ENCODE results near the gene VCX2. TPM values are rescaled to one million over a fixed set of nuclear protein-coding genes. Genes with fewer than 3 reads are reported as not detected.
"Not testable (repeated sequence)": the region's sequence is repeated elsewhere in the genome, so short reads cannot be mapped to it uniquely, and the experiment has no call there.

Gene VCX2
- total RNA-seq, 1 experiment from 2014 or later = not detected

DNA sequence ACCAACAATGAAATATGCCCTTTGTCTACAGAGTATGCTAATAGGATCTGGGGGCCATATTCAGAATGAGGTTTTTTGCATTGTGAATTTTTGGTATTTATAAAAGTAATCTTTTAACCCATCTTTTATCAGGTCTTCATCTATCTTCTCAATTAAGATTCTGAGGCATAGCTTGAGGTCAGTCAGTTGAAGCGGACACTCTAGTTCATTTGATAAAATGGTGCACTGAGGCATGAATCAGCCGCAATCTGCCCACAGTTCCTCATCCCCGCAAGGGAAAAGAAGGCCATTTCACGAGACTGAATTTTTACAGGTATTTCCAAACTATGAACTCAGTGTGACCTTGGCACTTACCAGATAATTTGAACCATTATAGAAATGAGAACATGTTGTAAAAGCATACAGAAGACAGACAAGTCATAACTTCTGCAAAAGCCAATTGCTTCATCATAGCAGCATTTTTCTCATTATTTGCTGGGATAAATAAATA lies 19.3 kb upstream of the VCX2 start:
- H3K4me1 ChIP-seq (ENCODE audit: low read length) = no peaks in the 10 kb centered on the region
- no peaks in the 10 kb centered on the region for H3K36me3 ChIP-seq (ENCODE audit: insufficient read depth, low read length)
- H4K20me1 ChIP-seq (ENCODE audit: insufficient read depth, low read depth, low read length) = no peaks in the 10 kb centered on the region
- H3K9me2 ChIP-seq (replicated peaks; ENCODE audit: insufficient read depth, low read length) = no peaks in the 10 kb centered on the region; the same call in 1 of the 2 replicates
- no peak overlapping the region for H3K9ac ChIP-seq (ENCODE audit: low read length)
- no peak for DNase-seq
- H3K79me2 ChIP-seq (ENCODE audit: low read length) = no peaks in the 10 kb centered on the region
- H3K27me3 ChIP-seq (ENCODE audit: low read length) = no peaks in the 10 kb centered on the region; the same call in 1 of the 2 replicates
- H2AFZ ChIP-seq (ENCODE audit: low read length) = no peak overlapping the region
- no peak overlapping the region for H3K27ac ChIP-seq (ENCODE audit: low read length)
- no peak overlapping the region for H3K4me2 ChIP-seq (ENCODE audit: low read depth, low read length, poor library complexity, severe bottlenecking)
- no peaks in the 10 kb centered on the region for H3K9me3 ChIP-seq (ENCODE audit: low read length)
- no peak overlapping the region for H3K4me3 ChIP-seq (ENCODE audit: low read length)

DNA sequence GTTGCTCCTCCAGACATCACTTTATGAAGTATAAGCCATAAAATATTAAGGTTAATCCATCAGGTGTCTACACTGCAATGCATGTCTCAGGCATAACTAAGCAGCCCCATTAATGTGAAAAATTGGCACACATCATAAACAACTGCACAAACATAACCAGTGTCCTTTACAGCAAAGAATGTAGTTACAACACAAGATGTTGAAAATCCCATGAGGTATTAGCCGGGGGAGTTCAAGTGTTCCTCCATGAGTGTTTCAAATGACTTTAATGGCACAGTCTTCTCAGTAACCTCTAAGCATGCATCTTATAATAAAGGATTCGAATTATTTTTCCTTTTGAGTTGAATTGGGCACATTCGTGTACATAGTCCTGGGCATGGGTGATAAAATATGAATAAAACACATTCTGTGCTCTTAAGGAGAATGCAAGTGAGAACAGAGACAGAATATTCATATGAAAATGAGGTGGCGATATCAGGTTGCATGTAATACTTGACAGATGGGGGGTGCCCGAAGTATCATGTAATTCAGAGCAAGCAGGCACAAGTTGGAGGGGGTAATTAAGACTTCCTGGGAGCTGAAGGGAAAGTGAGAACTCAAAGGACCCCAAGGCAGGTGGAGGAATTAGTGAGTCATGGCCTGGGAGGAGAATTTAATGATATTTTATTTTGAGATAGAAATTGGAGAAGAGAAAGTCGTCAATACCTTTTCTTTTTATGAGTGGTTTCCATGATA lies 18.2 kb upstream of the VCX2 start:
- H3K4me1 ChIP-seq (ENCODE audit: low read length) = no peaks in the 10 kb centered on the region
- no peak overlapping the region for H3K4me2 ChIP-seq (ENCODE audit: low read depth, low read length, poor library complexity, severe bottlenecking)
- no peaks in the 10 kb centered on the region for H3K9me2 ChIP-seq (replicated peaks; ENCODE audit: insufficient read depth, low read length)
- DNase-seq = no peak
- H3K36me3 ChIP-seq (ENCODE audit: insufficient read depth, low read length) = no peaks in the 10 kb centered on the region
- H3K9me3 ChIP-seq (ENCODE audit: low read length) = no peaks in the 10 kb centered on the region
- H4K20me1 ChIP-seq (ENCODE audit: insufficient read depth, low read depth, low read length) = 0 out of 2 replicates have a peak, but pooled peaks cover 1% of the 10 kb centered on the region
- H3K4me3 ChIP-seq (ENCODE audit: low read length) = no peak overlapping the region
- no peak overlapping the region for H2AFZ ChIP-seq (ENCODE audit: low read length)
- H3K79me2 ChIP-seq (ENCODE audit: low read length) = no peaks in the 10 kb centered on the region
- H3K9ac ChIP-seq (ENCODE audit: low read length) = no peak overlapping the region
- H3K27ac ChIP-seq (ENCODE audit: low read length) = no peak overlapping the region
- no peaks in the 10 kb centered on the region; the same call in 1 of the 2 replicates for H3K27me3 ChIP-seq (ENCODE audit: low read length)

DNA sequence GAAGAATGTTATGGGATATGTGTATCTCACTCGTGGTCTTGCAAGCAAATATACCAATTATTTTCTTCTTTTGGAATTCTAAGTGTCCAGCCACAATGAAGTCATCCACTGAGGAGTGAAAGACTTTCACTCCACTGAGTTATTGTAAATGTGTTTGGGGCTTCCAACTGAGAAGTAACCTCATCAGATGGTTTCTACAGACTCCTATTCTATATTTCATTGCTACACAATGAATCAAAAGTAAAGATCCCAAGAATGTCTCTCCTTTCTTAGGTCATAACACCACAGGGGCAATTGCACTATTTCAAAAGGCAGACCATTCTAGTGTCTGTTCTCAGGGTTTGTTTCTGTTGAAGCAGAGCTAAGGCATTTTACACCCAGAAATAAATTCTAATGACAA lies 12.3 kb upstream of the VCX2 start:
- Histone ChIP-seq H3K27me3 (ENCODE audit: low read length) (no peaks in the 10 kb centered on the region; the same call in 1 of the 2 replicates), H3K4me3 (ENCODE audit: low read length) (no peak overlapping the region), H3K9ac (ENCODE audit: low read length) (no peak overlapping the region), H3K9me3 (ENCODE audit: low read length) (no peaks in the 10 kb centered on the region), H3K4me2 (ENCODE audit: low read depth, low read length, poor library complexity, severe bottlenecking) (no peak overlapping the region), H4K20me1 (ENCODE audit: insufficient read depth, low read depth, low read length) (0 out of 2 replicates have a peak, but pooled peaks cover 6% of the 10 kb centered on the region), H3K79me2 (ENCODE audit: low read length) (no peaks in the 10 kb centered on the region), H2AFZ (ENCODE audit: low read length) (no peak overlapping the region), H3K27ac (ENCODE audit: low read length) (no peak overlapping the region), H3K4me1 (ENCODE audit: low read length) (no peaks in the 10 kb centered on the region), H3K9me2 (replicated peaks; ENCODE audit: insufficient read depth, low read length) (no peaks in the 10 kb centered on the region), H3K36me3 (ENCODE audit: insufficient read depth, low read length) (no peaks in the 10 kb centered on the region)
- no peak for DNase-seq

DNA sequence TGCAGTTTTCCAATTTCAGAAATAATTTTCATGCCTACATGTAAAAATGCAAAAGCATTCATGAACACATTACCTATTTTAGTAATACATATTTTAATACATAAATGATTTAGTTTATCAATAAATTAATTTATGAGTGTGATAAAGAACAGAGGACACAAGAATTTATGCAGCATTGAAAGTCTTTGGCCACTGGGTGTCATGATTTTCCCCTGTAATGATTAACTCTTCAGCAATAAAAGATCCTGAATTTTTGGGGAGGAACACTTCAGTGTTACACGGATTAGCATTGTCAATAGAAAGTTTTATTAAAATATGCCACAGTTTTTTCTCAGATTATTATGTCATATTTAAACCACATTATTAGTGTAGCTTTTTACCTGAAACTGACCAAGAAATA lies 8.6 kb upstream of the VCX2 start:
- Histone ChIP-seq H4K20me1 (ENCODE audit: insufficient read depth, low read depth, low read length) (0 out of 2 replicates have a peak, but pooled peaks cover 6% of the 10 kb centered on the region), H3K27ac (ENCODE audit: low read length) (no peak overlapping the region), H3K79me2 (ENCODE audit: low read length) (no peaks in the 10 kb centered on the region), H3K27me3 (ENCODE audit: low read length) (no peaks in the 10 kb centered on the region), H3K4me1 (ENCODE audit: low read length) (no peaks in the 10 kb centered on the region), H3K9me2 (replicated peaks; ENCODE audit: insufficient read depth, low read length) (no peaks in the 10 kb centered on the region), H3K4me3 (ENCODE audit: low read length) (no peak overlapping the region), H3K4me2 (ENCODE audit: low read depth, low read length, poor library complexity, severe bottlenecking) (no peak overlapping the region), H3K9ac (ENCODE audit: low read length) (no peak overlapping the region), H3K36me3 (ENCODE audit: insufficient read depth, low read length) (no peaks in the 10 kb centered on the region), H2AFZ (ENCODE audit: low read length) (no peak overlapping the region), H3K9me3 (ENCODE audit: low read length) (no peaks in the 10 kb centered on the region)
- no peak for DNase-seq

DNA sequence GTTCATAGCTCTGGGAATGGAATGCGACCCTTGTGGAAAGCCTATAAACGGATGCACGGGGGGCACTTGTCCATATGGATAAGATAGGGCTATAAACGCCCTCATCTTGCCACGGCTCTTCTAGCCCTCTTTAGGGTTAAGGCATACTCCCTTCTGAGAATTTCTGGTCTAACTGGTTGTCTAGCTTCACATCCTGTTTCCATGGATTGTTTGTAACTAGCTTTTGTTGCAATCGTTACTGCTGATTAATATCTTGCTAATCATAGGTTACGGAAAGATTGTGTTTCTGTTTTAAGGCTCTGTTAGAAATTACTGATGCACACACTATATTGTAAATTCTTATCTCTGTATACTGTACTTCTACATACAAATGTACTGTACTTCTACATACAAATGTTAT lies 17.1 kb downstream of the VCX2 start:
- H4K20me1 ChIP-seq (ENCODE audit: insufficient read depth, low read depth, low read length); H3K27me3 ChIP-seq (ENCODE audit: low read length); H3K4me3 ChIP-seq (ENCODE audit: low read length); H3K9ac ChIP-seq (ENCODE audit: low read length); H3K27ac ChIP-seq (ENCODE audit: low read length); H3K4me2 ChIP-seq (ENCODE audit: low read depth, low read length, poor library complexity, severe bottlenecking); H3K79me2 ChIP-seq (ENCODE audit: low read length); H2AFZ ChIP-seq (ENCODE audit: low read length); H3K4me1 ChIP-seq (ENCODE audit: low read length); H3K9me2 ChIP-seq (replicated peaks; ENCODE audit: insufficient read depth, low read length); DNase-seq; H3K36me3 ChIP-seq (ENCODE audit: insufficient read depth, low read length); H3K9me3 ChIP-seq (ENCODE audit: low read length): not testable (repeated sequence)

DNA sequence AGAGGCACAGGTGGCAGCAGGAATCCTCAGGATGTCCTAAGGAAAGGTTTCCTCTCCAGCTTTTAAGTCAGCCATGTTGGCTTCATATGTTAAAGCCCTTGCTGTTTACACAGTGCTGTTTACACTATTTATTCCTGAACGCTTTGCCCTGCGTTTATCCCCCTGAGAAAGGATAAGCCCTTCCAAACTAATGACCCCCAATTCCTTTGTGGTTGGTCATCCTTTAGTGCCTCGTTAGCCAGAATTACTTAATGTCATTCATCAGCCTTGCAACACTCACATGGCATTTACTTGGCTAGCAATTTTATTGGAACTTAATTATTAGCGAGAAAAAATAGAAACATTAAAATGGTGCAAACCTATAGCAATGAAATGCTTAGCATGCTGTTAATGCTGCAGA lies 23.8 kb downstream of the VCX2 start:
- H3K79me2 ChIP-seq (ENCODE audit: low read length) = no peaks in the 10 kb centered on the region
- no peak overlapping the region for H3K9ac ChIP-seq (ENCODE audit: low read length)
- no peaks in the 10 kb centered on the region for H4K20me1 ChIP-seq (ENCODE audit: insufficient read depth, low read depth, low read length)
- no peak overlapping the region for H3K4me3 ChIP-seq (ENCODE audit: low read length)
- H3K27ac ChIP-seq (ENCODE audit: low read length) = no peak overlapping the region
- H3K36me3 ChIP-seq (ENCODE audit: insufficient read depth, low read length) = no peaks in the 10 kb centered on the region
- no peak for DNase-seq
- H3K4me2 ChIP-seq (ENCODE audit: low read depth, low read length, poor library complexity, severe bottlenecking) = no peak overlapping the region
- no peaks in the 10 kb centered on the region for H3K9me2 ChIP-seq (replicated peaks; ENCODE audit: insufficient read depth, low read length)
- no peak overlapping the region for H2AFZ ChIP-seq (ENCODE audit: low read length)
- no peaks in the 10 kb centered on the region; the same call in 1 of the 2 replicates for H3K27me3 ChIP-seq (ENCODE audit: low read length)
- no peaks in the 10 kb centered on the region for H3K4me1 ChIP-seq (ENCODE audit: low read length)
- peaks cover 5% of the 10 kb centered on the region for H3K9me3 ChIP-seq (ENCODE audit: low read length)

DNA sequence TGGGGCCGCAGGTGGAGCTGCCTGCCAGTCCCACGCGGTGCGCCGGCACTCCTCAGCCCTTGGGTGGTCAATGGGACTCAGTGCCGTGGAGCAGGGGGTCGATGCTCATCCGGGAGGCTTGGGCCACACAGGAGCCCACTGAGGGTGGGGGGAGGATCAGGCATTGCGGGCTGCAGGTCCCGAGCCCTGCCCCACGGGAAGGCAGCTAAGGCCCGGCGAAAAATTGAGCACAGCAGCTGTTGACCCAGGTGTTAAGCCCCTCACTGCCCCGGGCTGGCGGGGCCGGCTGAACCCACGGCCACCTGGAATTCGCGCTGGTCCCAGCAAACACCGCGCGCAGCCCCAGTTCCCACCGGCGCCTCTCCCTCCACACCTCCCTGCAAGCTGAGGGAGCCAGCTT lies 26.1 kb downstream of the VCX2 start:
- H3K4me3 ChIP-seq (ENCODE audit: low read length) = no peak overlapping the region
- H3K4me2 ChIP-seq (ENCODE audit: low read depth, low read length, poor library complexity, severe bottlenecking) = no peak overlapping the region
- no peaks in the 10 kb centered on the region for H3K9me2 ChIP-seq (replicated peaks; ENCODE audit: insufficient read depth, low read length)
- no peak for DNase-seq
- H3K27ac ChIP-seq (ENCODE audit: low read length) = no peak overlapping the region
- no peaks in the 10 kb centered on the region for H3K79me2 ChIP-seq (ENCODE audit: low read length)
- no peaks in the 10 kb centered on the region for H3K36me3 ChIP-seq (ENCODE audit: insufficient read depth, low read length)
- no peaks in the 10 kb centered on the region for H4K20me1 ChIP-seq (ENCODE audit: insufficient read depth, low read depth, low read length)
- H2AFZ ChIP-seq (ENCODE audit: low read length) = no peak overlapping the region
- H3K9ac ChIP-seq (ENCODE audit: low read length) = no peak overlapping the region
- peaks cover 3% of the 10 kb centered on the region; the same call in 1 of the 2 replicates for H3K9me3 ChIP-seq (ENCODE audit: low read length)
- no peaks in the 10 kb centered on the region for H3K4me1 ChIP-seq (ENCODE audit: low read length)
- H3K27me3 ChIP-seq (ENCODE audit: low read length) = no peaks in the 10 kb centered on the region

DNA sequence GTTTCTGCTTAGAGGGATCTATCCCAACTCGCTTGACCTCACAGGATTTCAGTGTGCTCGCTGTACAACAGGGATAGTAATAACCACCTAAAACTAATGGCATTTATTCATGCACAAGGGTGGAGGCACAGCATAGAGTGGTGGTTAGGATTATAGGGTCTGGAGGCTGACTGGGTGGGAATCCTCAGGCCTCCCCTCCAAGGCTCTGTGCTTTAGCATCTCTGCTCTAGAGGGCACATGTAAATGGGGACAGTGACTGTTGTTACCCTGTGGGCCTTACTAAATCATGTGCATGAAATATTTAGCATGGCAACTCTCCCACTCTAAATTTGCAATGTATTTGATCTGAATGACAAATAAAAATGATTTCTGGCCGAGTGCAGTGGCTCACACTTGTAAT lies 29.2 kb downstream of the VCX2 start:
- Histone ChIP-seq H3K36me3 (ENCODE audit: insufficient read depth, low read length) (no peaks in the 10 kb centered on the region), H3K9ac (ENCODE audit: low read length) (no peak overlapping the region), H3K9me2 (replicated peaks; ENCODE audit: insufficient read depth, low read length) (no peaks in the 10 kb centered on the region), H3K79me2 (ENCODE audit: low read length) (no peaks in the 10 kb centered on the region), H2AFZ (ENCODE audit: low read length) (no peak overlapping the region), H3K4me2 (ENCODE audit: low read depth, low read length, poor library complexity, severe bottlenecking) (no peak overlapping the region), H3K4me1 (ENCODE audit: low read length) (no peaks in the 10 kb centered on the region), H4K20me1 (ENCODE audit: insufficient read depth, low read depth, low read length) (no peaks in the 10 kb centered on the region), H3K27ac (ENCODE audit: low read length) (no peak overlapping the region), H3K4me3 (ENCODE audit: low read length) (no peak overlapping the region), H3K27me3 (ENCODE audit: low read length) (no peaks in the 10 kb centered on the region), H3K9me3 (ENCODE audit: low read length) (no peaks in the 10 kb centered on the region)
- no peak for DNase-seq
